GM18498 (cell line): ENCODE data around the gene SPIRE1.

Source experiments
- ATAC-seq: cut with Tn5 transposase; IDR thresholded peaks from one replicate; pipeline ENCODE4 v1.9.1; 2021; ENCODE audit warnings: mild to moderate bottlenecking, moderate library complexity; ENCODE audit not compliant: unreplicated experiment

The SPIRE1 gene

GRCh38 chr18:12657684-12658425, at the start of gene SPIRE1:
Gene SPIRE1 (minus strand): TSS chr18:12658107. CDS start chr18:12657866, 241 bp downstream.
- ATAC-seq: peak; percentile 76

GRCh38 chr18:12703664-12704063, 45.8 kb upstream of the SPIRE1 start:
- ATAC-seq: no peak

GRCh38 chr18:12703096-12703567, 45.2 kb upstream of the SPIRE1 start:
- ATAC-seq: peak; percentile 37

GRCh38 chr18:12702221-12703095, 44.6 kb upstream of the SPIRE1 start, which contains the start of the genes CEP76 and PSMG2:
Gene CEP76 (minus strand): TSS chr18:12702723. CDS start chr18:12702548, 175 bp downstream.
Gene PSMG2 (plus strand): TSS chr18:12703042. CDS start chr18:12703108, 66 bp downstream.
- peak; percentile 82 for ATAC-seq

- no peak for ATAC-seq
These were observed 43.3 kb upstream of the SPIRE1 start for GRCh38 chr18:12701161-12701560.

- ATAC-seq: no peak
These were observed 41.8 kb upstream of the SPIRE1 start for GRCh38 chr18:12699747-12700146.

- ATAC-seq: no peak
These were observed 36.1 kb upstream of the SPIRE1 start for GRCh38 chr18:12694032-12694431.

GRCh38 chr18:12692206-12692605, 34.3 kb upstream of the SPIRE1 start:
- ATAC-seq: no peak

- ATAC-seq: no peak
These were observed 31.4 kb upstream of the SPIRE1 start for GRCh38 chr18:12689256-12689850.

GRCh38 chr18:12686100-12686499, 28.2 kb upstream of the SPIRE1 start:
- ATAC-seq: no peak

- ATAC-seq: no peak
These were observed 21.4 kb upstream of the SPIRE1 start for GRCh38 chr18:12679183-12679786.

- ATAC-seq: no peak
These were observed 10.1 kb upstream of the SPIRE1 start for GRCh38 chr18:12668041-12668440.

GRCh38 chr18:12659904-12660605, 2.1 kb upstream of the SPIRE1 start:
- ATAC-seq: no peak

GRCh38 chr18:12658426-12659138, 675 bp upstream of the SPIRE1 start:
- no peak for ATAC-seq

- ATAC-seq: peak; percentile 44
These were observed 796 bp downstream of the SPIRE1 start for GRCh38 chr18:12656938-12657683.

- ATAC-seq: no peak
These were observed 1.3 kb downstream of the SPIRE1 start for GRCh38 chr18:12656605-12656937.

GRCh38 chr18:12654971-12655370, 2.9 kb downstream of the SPIRE1 start:
- ATAC-seq: no peak

GRCh38 chr18:12652861-12653401, 5.0 kb downstream of the SPIRE1 start:
- no peak for ATAC-seq

GRCh38 chr18:12651651-12652050, 6.3 kb downstream of the SPIRE1 start:
- no peak for ATAC-seq
